ELF-1 (cell line): ENCODE data around the gene UBXN2A.
A peak's percentile ranks its signal among the peaks of the same experiment; 100 is the strongest.

Experiments
- DNase-seq: peaks from one replicate; pipeline ENCODE4 v3.0.0-alpha.2; 2016; ENCODE audit warnings: low read depth, low spot score

Gene UBXN2A

GRCh38 chr2:23939987-23940717 is at the start of gene UBXN2A:
UBXN2A (plus strand) TSS chr2:23940463; CDS start chr2:23958315, 17,852 bp downstream.
- DNase-seq: peak; percentile 89

- no peak for DNase-seq
Observed at GRCh38 chr2:23900133-23900532, 40.1 kb upstream of the UBXN2A start.

GRCh38 chr2:23900541-23901322 is 39.5 kb upstream of the UBXN2A start:
- no peak for DNase-seq

- DNase-seq: no peak
Observed at GRCh38 chr2:23901966-23902846, 38.1 kb upstream of the UBXN2A start.

GRCh38 chr2:23903034-23903433 is 37.2 kb upstream of the UBXN2A start:
- DNase-seq: no peak

- DNase-seq: no peak
Observed at GRCh38 chr2:23904215-23904614, 36.0 kb upstream of the UBXN2A start.

GRCh38 chr2:23904692-23905091 is 35.6 kb upstream of the UBXN2A start:
- no peak for DNase-seq

- DNase-seq: no peak
Observed at GRCh38 chr2:23905155-23905554, 35.1 kb upstream of the UBXN2A start.

- DNase-seq: no peak
Observed at GRCh38 chr2:23912054-23912453, 28.2 kb upstream of the UBXN2A start.

GRCh38 chr2:23915327-23915726 is 24.9 kb upstream of the UBXN2A start:
- no peak for DNase-seq

- no peak for DNase-seq
Observed at GRCh38 chr2:23916727-23917405, 23.4 kb upstream of the UBXN2A start.

- no peak for DNase-seq
Observed at GRCh38 chr2:23918837-23919489, 21.3 kb upstream of the UBXN2A start.

- no peak for DNase-seq
Observed at GRCh38 chr2:23924589-23925359, 15.5 kb upstream of the UBXN2A start.

GRCh38 chr2:23925702-23926289 is 14.5 kb upstream of the UBXN2A start:
- DNase-seq: no peak

- DNase-seq: peak; percentile 74
Observed at GRCh38 chr2:23926290-23926749, 13.9 kb upstream of the UBXN2A start.

- DNase-seq: peak; percentile 98
Observed at GRCh38 chr2:23926750-23927571, 13.3 kb upstream of the UBXN2A start, which contains the start of gene ATAD2B. ATAD2B (minus strand) TSS chr2:23927123; CDS start chr2:23926770, 353 bp downstream.

- DNase-seq: no peak
Observed at GRCh38 chr2:23934259-23934658, 6.0 kb upstream of the UBXN2A start.
